Measurements from ENCODE around the gene ZNF655. TPM values are rescaled to one million over a fixed set of nuclear protein-coding genes. Genes with fewer than 3 reads are reported as not detected.

ZNF655 gene
- total and polyA plus RNA-seq, 2 experiments from 2014 or later = 20.6 to 55.8 TPM

DNA sequence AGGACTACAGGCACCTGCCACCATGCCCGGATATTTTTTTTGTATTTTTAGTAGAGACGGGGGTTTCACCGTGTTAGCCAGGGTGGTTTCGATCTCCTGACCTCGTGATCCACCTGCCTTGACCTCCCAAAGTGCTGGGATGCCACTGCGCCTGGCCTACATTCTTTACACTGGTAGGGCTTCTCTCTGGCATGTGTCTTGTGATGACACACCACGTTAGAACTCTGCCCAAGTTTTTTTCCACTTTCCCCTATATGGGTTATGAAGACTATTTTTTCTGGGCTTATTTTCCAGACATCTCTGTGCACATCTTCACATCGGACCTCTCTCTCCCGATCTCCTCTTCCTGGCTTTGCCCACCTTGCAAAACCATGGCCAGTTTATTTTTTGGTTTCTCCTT, 17.2 kb upstream of the ZNF655 start:
- no peak overlapping the region for H3K27ac ChIP-seq (ENCODE audit: low read depth)
- peaks cover 43% of the 10 kb centered on the region for H3K36me3 Mint-ChIP-seq (ENCODE audit: low read depth)
- no peaks in the 10 kb centered on the region for H3K4me1 ChIP-seq (ENCODE audit: insufficient read depth)
- no peak for DNase-seq (ENCODE audit: low spot score)
- H3F3A ChIP-seq (replicated peaks; ENCODE audit: low read depth) = no peaks in the 10 kb centered on the region
- H3K79me2 ChIP-seq (replicated peaks; ENCODE audit: insufficient read depth) = no peaks in the 10 kb centered on the region
- no peaks in the 10 kb centered on the region for H3K4me1 Mint-ChIP-seq
- H3K9me2 ChIP-seq (ENCODE audit: insufficient read depth) = no peaks in the 10 kb centered on the region
- no peak overlapping the region for H3K4me3 ChIP-seq
- H3K27me3 ChIP-seq (ENCODE audit: insufficient read depth) = no peaks in the 10 kb centered on the region
- no peak overlapping the region for H2AFZ ChIP-seq
- peaks cover 92% of the 10 kb centered on the region for H3K9me3 Mint-ChIP-seq
- no peak for TF ChIP-seq ZNF462 (CRISPR knock-in tag; IDR thresholded peaks at IDR 0.05)
- TF ChIP-seq CTCF (conservative IDR thresholded peaks at IDR 0.05; ENCODE audit: low read depth in 2 of 2) = no peak
- no peak for TF ChIP-seq NANOG (IDR thresholded peaks at IDR 0.05; ENCODE audit: borderline replicate concordance)
- TF ChIP-seq, protein P1, sequence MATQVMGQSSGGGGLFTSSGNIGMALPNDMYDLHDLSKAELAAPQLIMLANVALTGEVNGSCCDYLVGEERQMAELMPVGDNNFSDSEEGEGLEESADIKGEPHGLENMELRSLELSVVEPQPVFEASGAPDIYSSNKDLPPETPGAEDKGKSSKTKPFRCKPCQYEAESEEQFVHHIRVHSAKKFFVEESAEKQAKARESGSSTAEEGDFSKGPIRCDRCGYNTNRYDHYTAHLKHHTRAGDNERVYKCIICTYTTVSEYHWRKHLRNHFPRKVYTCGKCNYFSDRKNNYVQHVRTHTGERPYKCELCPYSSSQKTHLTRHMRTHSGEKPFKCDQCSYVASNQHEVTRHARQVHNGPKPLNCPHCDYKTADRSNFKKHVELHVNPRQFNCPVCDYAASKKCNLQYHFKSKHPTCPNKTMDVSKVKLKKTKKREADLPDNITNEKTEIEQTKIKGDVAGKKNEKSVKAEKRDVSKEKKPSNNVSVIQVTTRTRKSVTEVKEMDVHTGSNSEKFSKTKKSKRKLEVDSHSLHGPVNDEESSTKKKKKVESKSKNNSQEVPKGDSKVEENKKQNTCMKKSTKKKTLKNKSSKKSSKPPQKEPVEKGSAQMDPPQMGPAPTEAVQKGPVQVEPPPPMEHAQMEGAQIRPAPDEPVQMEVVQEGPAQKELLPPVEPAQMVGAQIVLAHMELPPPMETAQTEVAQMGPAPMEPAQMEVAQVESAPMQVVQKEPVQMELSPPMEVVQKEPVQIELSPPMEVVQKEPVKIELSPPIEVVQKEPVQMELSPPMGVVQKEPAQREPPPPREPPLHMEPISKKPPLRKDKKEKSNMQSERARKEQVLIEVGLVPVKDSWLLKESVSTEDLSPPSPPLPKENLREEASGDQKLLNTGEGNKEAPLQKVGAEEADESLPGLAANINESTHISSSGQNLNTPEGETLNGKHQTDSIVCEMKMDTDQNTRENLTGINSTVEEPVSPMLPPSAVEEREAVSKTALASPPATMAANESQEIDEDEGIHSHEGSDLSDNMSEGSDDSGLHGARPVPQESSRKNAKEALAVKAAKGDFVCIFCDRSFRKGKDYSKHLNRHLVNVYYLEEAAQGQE (IDR thresholded peaks at IDR 0.05; ENCODE audit: unreplicated experiment) = no peak
- no peak for TF ChIP-seq ZNF331 (CRISPR knock-in tag; IDR thresholded peaks at IDR 0.05; ENCODE audit: low read depth)
- TF ChIP-seq POLR2AphosphoS5 (IDR thresholded peaks at IDR 0.05; ENCODE audit: low read depth) = no peak
- TF ChIP-seq CREB1 (CRISPR knock-in tag; IDR thresholded peaks at IDR 0.05; ENCODE audit: low read depth) = no peak
- TF ChIP-seq EZH2 (IDR thresholded peaks at IDR 0.05; ENCODE audit: low read depth, unreplicated experiment) = no peak
- no peak for TF ChIP-seq ZNF114 (CRISPR knock-in tag; IDR thresholded peaks at IDR 0.05)
- TF ChIP-seq, protein P2, sequence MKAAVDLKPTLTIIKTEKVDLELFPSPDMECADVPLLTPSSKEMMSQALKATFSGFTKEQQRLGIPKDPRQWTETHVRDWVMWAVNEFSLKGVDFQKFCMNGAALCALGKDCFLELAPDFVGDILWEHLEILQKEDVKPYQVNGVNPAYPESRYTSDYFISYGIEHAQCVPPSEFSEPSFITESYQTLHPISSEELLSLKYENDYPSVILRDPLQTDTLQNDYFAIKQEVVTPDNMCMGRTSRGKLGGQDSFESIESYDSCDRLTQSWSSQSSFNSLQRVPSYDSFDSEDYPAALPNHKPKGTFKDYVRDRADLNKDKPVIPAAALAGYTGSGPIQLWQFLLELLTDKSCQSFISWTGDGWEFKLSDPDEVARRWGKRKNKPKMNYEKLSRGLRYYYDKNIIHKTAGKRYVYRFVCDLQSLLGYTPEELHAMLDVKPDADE (IDR thresholded peaks at IDR 0.05) = no peak
- TF ChIP-seq STAT1 (IDR thresholded peaks at IDR 0.05; ENCODE audit: unreplicated experiment) = no peak
- no peak for TF ChIP-seq EZH2phosphoT487 (IDR thresholded peaks at IDR 0.05; ENCODE audit: unreplicated experiment)
- TF ChIP-seq JUNB (IDR thresholded peaks at IDR 0.05; ENCODE audit: unreplicated experiment) = no peak
- no peaks in the 10 kb centered on the region for H4K20me1 ChIP-seq (replicated peaks; ENCODE audit: insufficient read depth)
- no peak overlapping the region; the same call in 2 of the 3 replicates for H3K4me3 Mint-ChIP-seq
- H3K36me3 ChIP-seq (ENCODE audit: insufficient read depth) = no peaks in the 10 kb centered on the region; the same call in 1 of the 2 replicates
- peaks cover 11% of the 10 kb centered on the region for H3K27me3 Mint-ChIP-seq (ENCODE audit: insufficient read depth, low read depth, poor library complexity)
- ATAC-seq = no peak
- no peak overlapping the region for H3K4me2 ChIP-seq
- no peak overlapping the region for H3K27ac Mint-ChIP-seq

All from GM23338 (cell line).